ENCODE measurements around the gene ZMIZ1.

The ZMIZ1 gene

GRCh38 chr10:79253704-79254103 lies 184.9 kb downstream of the ZMIZ1 start:
- in situ Hi-C loops (cut with HindIII; ENCODE audit: low sequenced_read_pairs): no loop called here

GRCh38 chr10:79254333-79255006 lies 185.7 kb downstream of the ZMIZ1 start:
- in situ Hi-C loops (cut with HindIII; ENCODE audit: low sequenced_read_pairs): no loop called here

- in situ Hi-C loops (cut with HindIII; ENCODE audit: low sequenced_read_pairs): no loop called here
These were observed 186.3 kb downstream of the ZMIZ1 start for GRCh38 chr10:79255007-79255507.

- in situ Hi-C loops (cut with HindIII; ENCODE audit: low sequenced_read_pairs): no loop called here
These were observed 187.6 kb downstream of the ZMIZ1 start for GRCh38 chr10:79256264-79256806.

- in situ Hi-C loops (cut with HindIII; ENCODE audit: low sequenced_read_pairs): no loop called here
These were observed 190.1 kb downstream of the ZMIZ1 start for GRCh38 chr10:79258894-79259293.

- in situ Hi-C loops (cut with HindIII; ENCODE audit: low sequenced_read_pairs): no loop called here
These were observed 191.1 kb downstream of the ZMIZ1 start for GRCh38 chr10:79259834-79260233.

- in situ Hi-C loops (cut with HindIII; ENCODE audit: low sequenced_read_pairs): no loop called here
These were observed 192.3 kb downstream of the ZMIZ1 start for GRCh38 chr10:79260811-79261740.

GRCh38 chr10:79262131-79262530 lies 193.4 kb downstream of the ZMIZ1 start:
- in situ Hi-C loops (cut with HindIII; ENCODE audit: low sequenced_read_pairs): no loop called here

- in situ Hi-C loops (cut with HindIII; ENCODE audit: low sequenced_read_pairs): no loop called here
These were observed 194.4 kb downstream of the ZMIZ1 start for GRCh38 chr10:79262959-79263746.

- in situ Hi-C loops (cut with HindIII; ENCODE audit: low sequenced_read_pairs): no loop called here
These were observed 195.2 kb downstream of the ZMIZ1 start for GRCh38 chr10:79263939-79264338.

GRCh38 chr10:79264942-79265341 lies 196.2 kb downstream of the ZMIZ1 start:
- in situ Hi-C loops (cut with HindIII; ENCODE audit: low sequenced_read_pairs): no loop called here

GRCh38 chr10:79266084-79266483 lies 197.3 kb downstream of the ZMIZ1 start:
- in situ Hi-C loops (cut with HindIII; ENCODE audit: low sequenced_read_pairs): no loop called here

- in situ Hi-C loops (cut with HindIII; ENCODE audit: low sequenced_read_pairs): no loop called here
These were observed 198.0 kb downstream of the ZMIZ1 start for GRCh38 chr10:79266543-79267312.

- in situ Hi-C loops (cut with HindIII; ENCODE audit: low sequenced_read_pairs): no loop called here
These were observed 198.7 kb downstream of the ZMIZ1 start for GRCh38 chr10:79267499-79267898.

GRCh38 chr10:79268161-79268601 lies 199.4 kb downstream of the ZMIZ1 start:
- in situ Hi-C loops (cut with HindIII; ENCODE audit: low sequenced_read_pairs): no loop called here

GRCh38 chr10:79268742-79269141 lies 200.0 kb downstream of the ZMIZ1 start:
- in situ Hi-C loops (cut with HindIII; ENCODE audit: low sequenced_read_pairs): no loop called here

- in situ Hi-C loops (cut with HindIII; ENCODE audit: low sequenced_read_pairs): no loop called here
These were observed 200.7 kb downstream of the ZMIZ1 start for GRCh38 chr10:79269443-79269842.

GRCh38 chr10:79269969-79270368 lies 201.2 kb downstream of the ZMIZ1 start:
- in situ Hi-C loops (cut with HindIII; ENCODE audit: low sequenced_read_pairs): no loop called here

GRCh38 chr10:79270466-79271246 lies 201.9 kb downstream of the ZMIZ1 start:
- in situ Hi-C loops (cut with HindIII; ENCODE audit: low sequenced_read_pairs): no loop called here

All from endothelial cell of hepatic sinusoid (primary cell).